HG02884 (cell line): Measurements from ENCODE around the gene DBNDD1.

ENCODE experiments used
- ATAC-seq: cut with Tn5 transposase; IDR thresholded peaks from one replicate; pipeline ENCODE4 v1.9.1; 2021; ENCODE audit warnings: mild to moderate bottlenecking, moderate library complexity; ENCODE audit not compliant: unreplicated experiment

Gene DBNDD1

DNA sequence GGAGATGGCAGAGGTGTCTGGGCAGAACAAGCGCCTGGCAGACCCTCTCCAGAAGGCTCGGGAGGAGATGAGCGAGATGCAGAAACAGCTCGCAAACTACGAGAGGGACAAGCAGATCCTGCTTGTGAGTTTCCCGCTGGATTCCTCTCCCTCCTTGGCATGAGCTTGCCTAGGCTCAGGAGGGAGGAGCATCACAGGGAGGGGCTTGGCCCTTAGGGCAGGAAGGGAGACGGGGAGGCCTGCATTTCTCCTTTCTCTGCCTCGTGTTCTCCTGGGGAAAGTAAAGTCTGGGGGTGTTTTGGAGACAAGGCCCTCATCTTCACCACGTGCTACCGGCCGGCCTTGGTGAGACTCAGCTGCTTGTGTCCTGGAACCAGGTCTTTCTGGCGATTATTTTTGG lies 18.0 kb upstream of the DBNDD1 start:
- no peak for ATAC-seq

GRCh38 chr16:90035902-90036301 lies 16.6 kb upstream of the DBNDD1 start:
- no peak for ATAC-seq

DNA sequence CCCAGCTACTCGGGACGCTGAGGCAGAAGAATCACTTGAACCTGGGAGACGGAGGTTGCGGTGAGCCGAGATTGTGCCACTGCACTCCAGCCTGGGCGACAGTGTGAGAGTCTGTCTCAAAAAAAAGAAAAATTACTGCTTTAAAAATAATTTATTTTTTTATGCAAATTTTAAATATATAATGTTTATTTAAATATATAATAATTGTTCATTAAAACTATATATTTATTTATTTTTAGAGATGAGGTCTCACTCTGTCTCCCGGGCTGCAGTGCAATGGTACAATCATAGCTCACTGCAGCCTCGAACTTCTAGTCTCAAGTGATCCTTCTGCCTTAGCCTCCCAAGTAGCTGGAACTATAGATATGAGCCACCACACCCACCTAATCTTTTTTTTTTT lies 15.2 kb upstream of the DBNDD1 start:
- ATAC-seq, result no peak

DNA sequence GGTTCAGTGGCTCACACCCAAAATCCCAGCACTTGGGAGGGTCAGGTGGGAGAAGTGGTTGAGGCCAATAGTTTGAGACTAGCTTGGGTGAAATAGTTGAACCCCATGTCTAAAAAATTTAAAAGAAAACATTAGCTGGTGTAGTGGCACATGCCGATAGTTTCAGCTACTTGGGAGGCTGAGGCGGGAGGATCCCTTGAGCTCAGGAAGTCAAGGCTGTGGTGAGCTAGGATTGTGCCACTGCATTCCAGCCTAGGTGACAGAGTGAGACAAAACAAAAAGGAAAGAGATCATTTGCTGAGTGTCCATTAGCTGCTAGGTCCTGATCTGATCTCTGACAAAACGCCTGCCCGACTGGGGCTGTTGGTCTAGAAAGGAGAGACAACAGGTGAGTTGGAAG lies 14.1 kb upstream of the DBNDD1 start:
- no peak for ATAC-seq

GRCh38 chr16:90032674-90033331 lies 13.5 kb upstream of the DBNDD1 start:
- ATAC-seq, result no peak

GRCh38 chr16:90031931-90032673 lies 12.8 kb upstream of the DBNDD1 start:
- ATAC-seq, result no peak

- no peak for ATAC-seq
Observed at GRCh38 chr16:90031186-90031930, 12.1 kb upstream of the DBNDD1 start.

DNA sequence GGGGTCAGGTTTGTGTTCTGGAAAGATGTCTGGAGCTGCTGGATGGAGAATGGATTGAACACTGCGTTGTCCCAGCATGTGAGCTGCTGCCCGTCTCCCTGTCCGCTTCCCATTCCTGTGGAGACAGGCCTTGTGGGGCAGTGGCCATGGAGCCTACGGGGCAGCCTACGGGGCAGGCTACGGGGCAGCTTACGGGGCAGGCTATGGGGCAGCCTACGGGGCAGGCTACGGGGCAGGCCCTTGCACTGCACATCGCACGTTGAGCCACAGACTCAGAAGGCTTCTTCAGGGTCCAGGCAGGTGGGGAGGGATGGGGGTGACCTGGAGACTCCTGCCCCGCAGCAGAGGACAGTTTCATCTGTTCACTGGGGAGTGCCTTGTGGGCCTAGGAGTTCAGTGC lies 9.7 kb upstream of the DBNDD1 start:
- no peak for ATAC-seq

DNA sequence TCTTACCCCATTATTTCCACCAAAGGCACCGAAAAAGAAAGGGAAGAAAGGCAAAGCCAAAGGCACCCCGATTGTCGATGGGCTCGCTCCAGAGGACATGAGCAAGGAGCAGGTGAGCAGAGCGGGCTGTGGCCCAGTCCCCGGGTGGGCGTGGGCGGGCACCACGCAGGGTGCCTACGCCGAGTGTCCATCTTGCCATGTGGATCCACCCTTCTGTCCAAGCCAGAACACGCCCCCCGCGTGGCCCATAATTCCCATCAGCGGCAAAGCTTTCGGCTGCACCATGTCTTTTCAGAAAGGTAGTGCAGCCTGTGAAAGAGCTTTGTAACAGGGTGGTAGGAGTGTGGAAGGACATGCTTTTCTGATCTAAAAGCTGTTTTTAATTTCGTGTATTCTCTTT lies 8.4 kb upstream of the DBNDD1 start:
- ATAC-seq, result no peak

GRCh38 chr16:90026135-90026534 lies 6.9 kb upstream of the DBNDD1 start:
- ATAC-seq, result no peak

DNA sequence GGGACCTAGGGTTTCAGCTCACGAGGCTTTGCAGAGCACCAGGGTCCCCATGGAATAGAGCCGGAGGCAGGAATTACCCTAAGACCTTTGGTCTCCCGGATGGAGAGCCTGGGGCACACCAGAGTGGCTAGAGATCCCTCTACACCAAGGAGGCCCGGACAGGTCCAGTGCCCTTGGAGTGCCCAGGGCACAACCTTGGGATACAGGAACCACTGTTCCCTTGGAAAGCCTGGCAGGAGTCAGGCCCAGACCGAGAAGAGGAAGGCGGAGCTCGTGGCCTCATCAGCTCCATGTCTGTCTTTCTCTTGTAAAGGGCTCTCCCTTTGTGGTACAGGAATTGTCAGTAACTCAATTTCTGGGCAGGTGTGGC lies 3.8 kb upstream of the DBNDD1 start:
- ATAC-seq, result no peak

- no peak for ATAC-seq
Observed at GRCh38 chr16:90022209-90023077, 3.2 kb upstream of the DBNDD1 start.

DNA sequence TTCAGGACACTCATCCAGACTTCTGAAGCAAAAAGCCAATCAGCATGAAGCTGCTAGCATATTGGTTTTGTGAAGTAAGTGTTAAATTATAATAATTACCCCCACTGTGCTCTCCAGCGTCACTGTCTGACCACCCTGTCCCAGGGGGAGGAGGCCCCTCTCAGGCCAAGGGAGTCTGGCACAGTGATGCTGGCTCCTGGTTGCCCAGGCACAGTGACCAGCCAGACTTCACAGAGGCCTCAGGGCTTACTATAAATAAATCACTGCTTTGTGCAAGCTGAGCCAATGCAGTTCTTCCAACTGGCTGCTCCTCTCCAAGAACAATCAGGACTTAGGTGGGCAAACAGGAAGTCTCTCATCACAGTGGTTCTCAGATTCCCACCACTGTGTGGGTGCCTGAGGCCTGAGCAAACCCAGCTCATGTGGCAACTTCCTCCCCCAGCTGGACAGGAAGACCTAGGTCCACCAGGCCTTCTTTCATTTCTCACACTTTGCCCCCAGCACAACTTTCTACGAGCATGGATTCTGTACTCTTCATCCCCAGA lies 1.7 kb upstream of the DBNDD1 start:
- ATAC-seq, result no peak

DNA sequence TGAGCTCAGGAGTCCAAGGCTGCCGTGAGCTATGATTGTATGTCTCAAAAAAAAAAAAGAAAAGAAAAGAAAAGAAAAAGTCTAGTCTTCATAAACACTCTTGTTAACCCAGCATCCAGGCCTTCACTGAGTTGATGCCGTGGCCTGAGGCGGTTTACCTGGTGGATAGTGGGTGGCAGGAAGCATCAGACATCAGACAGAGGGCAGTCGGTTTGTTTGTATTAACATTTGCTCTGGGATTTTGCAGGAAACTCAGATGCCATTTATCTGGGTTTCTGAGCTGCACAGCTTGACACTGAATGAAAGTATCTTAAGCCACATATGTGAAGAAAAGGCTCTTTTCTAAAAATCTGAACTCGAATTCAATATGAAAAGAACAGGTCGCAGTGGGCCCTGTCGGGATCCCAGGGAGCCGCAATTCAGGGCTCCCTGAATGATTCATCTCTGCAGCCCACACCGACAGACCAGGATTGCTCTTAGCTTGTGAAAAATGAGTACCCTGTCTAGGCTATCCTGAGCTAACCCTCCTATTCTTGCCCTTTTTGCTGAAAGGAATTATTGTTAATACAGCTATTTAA lies 1.1 kb upstream of the DBNDD1 start:
- no peak for ATAC-seq

DNA sequence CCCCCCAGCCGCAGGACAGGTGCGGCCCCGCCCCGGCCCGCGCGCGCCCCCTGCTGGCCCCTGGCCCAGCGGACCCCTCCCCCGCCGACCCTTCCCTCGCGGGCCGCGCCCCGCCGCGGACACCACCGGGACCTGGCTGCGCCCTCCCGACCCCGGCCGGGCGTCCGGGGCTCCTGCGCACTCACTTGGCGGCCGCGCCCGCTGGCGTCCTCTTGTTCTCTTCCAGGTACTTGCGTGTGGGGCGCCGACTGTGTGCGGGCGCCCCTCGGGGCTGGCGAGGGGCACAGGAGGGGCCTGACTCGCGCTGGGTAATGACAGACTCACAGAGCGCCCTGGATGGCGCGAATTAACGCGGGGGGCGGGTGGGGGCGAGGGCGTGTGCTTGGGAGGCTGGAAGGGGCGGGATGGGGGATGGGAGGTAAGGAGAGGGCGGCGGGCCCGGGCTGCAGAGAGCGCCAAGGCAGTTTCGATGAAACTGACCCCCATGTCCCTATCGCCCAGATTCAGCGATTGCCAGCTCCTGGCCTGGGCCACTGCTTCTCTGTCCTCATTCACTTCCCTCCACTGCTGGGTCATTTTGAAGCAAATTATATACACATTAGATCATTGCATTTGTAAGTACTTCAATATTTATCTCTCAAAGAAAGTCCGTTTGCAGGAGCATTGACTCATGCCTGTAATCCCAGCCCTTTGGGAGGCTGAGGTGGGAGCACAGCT lies 445 bp upstream of the DBNDD1 start:
- ATAC-seq, result no peak

GRCh38 chr16:90018297-90018651 lies 982 bp downstream of the DBNDD1 start:
- no peak for ATAC-seq

DNA sequence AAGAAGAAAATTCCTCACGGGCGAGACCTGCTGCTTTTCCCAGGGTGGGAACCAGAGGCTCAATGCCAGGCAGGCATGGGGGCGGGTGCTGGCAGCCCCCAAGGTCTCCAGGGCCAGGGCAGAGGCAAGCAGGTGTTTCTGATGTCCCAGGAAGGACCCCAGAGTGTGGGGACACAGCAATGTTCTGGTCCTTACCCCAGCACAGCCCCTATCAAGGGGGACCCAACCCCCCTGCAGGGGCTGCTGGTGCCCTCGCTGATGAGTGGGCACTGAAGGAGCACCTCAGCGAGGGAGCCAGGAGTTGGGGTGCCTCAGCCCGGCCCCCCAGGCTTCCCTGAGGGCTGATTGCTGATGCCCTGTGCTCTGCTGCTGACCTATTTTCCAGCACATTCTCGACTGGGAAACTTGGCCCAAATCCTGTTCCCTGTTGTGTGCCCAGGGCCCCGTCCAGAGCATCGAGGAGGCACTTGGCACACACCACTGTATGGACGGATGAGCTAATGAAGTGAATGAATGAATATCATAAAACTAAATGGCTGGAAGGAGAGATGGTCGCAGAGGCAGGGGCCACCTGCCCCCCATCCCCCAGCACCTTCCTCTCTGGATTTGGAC lies 2.8 kb downstream of the DBNDD1 start:
- no peak for ATAC-seq

DNA sequence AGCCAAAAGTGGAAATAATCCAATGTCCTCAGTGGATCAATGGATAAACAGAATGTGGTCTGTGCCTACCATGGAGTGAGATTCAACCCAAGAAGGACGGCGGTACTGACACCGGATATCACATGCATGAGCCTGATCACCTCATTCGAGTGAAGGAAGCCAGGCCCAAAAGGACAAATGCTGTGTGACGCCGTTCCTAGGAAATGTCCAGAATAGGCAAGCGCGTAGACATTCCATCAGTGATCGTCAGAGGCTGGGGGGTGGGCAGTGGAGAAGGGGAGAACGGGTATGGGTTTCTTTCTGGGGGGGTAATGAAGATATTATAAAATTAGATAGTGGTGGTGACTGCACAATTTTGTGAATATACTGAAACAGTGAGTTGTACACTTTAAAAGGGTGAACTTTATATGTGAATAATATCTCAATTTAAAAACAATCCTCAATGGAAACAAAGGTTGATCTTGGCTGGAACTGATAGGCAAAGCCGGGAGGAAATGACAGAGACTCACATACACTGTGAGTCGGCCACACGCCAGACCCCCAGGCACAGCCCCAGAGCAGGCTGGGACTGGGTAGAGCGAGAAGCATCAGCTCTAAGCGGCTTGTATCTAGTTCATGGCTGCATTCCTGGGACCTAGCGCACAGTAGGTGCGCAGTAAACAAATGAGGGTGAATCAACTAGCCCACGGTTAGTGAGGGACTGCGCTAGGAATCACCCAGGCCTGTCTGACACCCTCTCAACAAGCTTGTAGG lies 3.5 kb downstream of the DBNDD1 start:
- no peak for ATAC-seq
